Measurements from ENCODE around the gene PTPRG.

DNA sequence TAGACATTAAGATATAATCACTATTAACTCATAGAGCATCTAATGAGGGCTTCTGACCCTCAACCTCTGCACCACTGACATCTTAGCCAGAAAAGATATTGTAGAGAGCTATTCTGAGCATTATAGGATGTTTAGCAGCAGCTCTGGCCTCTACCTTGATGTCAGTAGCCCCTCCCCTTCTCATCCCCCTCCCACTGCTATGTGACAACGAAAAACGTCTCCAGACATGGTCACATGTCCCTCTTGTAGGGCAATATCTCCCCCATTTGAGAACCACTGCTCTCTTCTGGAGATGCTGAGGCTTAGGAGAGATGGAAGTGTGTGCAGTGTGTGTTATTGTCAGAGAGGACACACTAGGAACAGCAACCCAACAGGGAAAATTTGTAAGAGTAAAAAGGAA, 569.7 kb downstream of the PTPRG start:
- TF ChIP-seq, protein P1, sequence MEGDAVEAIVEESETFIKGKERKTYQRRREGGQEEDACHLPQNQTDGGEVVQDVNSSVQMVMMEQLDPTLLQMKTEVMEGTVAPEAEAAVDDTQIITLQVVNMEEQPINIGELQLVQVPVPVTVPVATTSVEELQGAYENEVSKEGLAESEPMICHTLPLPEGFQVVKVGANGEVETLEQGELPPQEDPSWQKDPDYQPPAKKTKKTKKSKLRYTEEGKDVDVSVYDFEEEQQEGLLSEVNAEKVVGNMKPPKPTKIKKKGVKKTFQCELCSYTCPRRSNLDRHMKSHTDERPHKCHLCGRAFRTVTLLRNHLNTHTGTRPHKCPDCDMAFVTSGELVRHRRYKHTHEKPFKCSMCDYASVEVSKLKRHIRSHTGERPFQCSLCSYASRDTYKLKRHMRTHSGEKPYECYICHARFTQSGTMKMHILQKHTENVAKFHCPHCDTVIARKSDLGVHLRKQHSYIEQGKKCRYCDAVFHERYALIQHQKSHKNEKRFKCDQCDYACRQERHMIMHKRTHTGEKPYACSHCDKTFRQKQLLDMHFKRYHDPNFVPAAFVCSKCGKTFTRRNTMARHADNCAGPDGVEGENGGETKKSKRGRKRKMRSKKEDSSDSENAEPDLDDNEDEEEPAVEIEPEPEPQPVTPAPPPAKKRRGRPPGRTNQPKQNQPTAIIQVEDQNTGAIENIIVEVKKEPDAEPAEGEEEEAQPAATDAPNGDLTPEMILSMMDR (IDR thresholded peaks at IDR 0.05): no peak
- no peak for TF ChIP-seq POLR2A (IDR thresholded peaks at IDR 0.05)
